ENCODE data around the gene TMCC1. TPM values are rescaled to one million over a fixed set of nuclear protein-coding genes. Genes with fewer than 3 reads are reported as not detected.

Gene TMCC1
- total and polyA plus RNA-seq, 2 experiments from 2014 or later: 12.3 to 26.9 TPM

- Histone ChIP-seq H3K27me3 (no peaks in the 10 kb centered on the region), H3K4me3 (no peak overlapping the region), H3K27ac (no peak overlapping the region), H3K4me1 (ENCODE audit: low read depth) (peaks cover 5% of the 10 kb centered on the region), H3K9me3 (ENCODE audit: low read depth) (no peaks in the 10 kb centered on the region), H3K36me3 (no peaks in the 10 kb centered on the region)
- no peak for TF ChIP-seq CTCF (IDR thresholded peaks at IDR 0.05; ENCODE audit: low read depth, low read length)
- DNase-seq (ENCODE audit: low read depth in 1 of 2, low spot score in 1 of 2): no peak
These were observed 271.2 kb downstream of the TMCC1 start for GRCh38 chr3:129622226-129622874.

- TF ChIP-seq CTCF (IDR thresholded peaks at IDR 0.05; ENCODE audit: low read depth, low read length): no peak
- H3K4me1 ChIP-seq (ENCODE audit: low read depth): peaks cover 5% of the 10 kb centered on the region
- no peaks in the 10 kb centered on the region for H3K9me3 ChIP-seq (ENCODE audit: low read depth)
- H3K36me3 ChIP-seq: no peaks in the 10 kb centered on the region
- H3K27ac ChIP-seq: no peak overlapping the region
- H3K4me3 ChIP-seq: no peak overlapping the region
- H3K27me3 ChIP-seq: no peaks in the 10 kb centered on the region
- no peak for DNase-seq (ENCODE audit: low read depth in 1 of 2, low spot score in 1 of 2)
These were observed 271.8 kb downstream of the TMCC1 start for GRCh38 chr3:129621626-129622225.

- DNase-seq (ENCODE audit: low read depth in 1 of 2, low spot score in 1 of 2): no peak
- H3K27me3 ChIP-seq: no peaks in the 10 kb centered on the region
- no peak for TF ChIP-seq CTCF (IDR thresholded peaks at IDR 0.05; ENCODE audit: low read depth, low read length)
- no peaks in the 10 kb centered on the region for H3K36me3 ChIP-seq
- H3K9me3 ChIP-seq (ENCODE audit: low read depth): no peaks in the 10 kb centered on the region
- no peaks in the 10 kb centered on the region for H3K4me1 ChIP-seq (ENCODE audit: low read depth)
- no peak overlapping the region for H3K27ac ChIP-seq
- H3K4me3 ChIP-seq: no peak overlapping the region
These were observed 272.5 kb downstream of the TMCC1 start for GRCh38 chr3:129620828-129621559.

- Histone ChIP-seq H3K36me3 (no peaks in the 10 kb centered on the region), H3K27ac (no peak overlapping the region), H3K27me3 (no peaks in the 10 kb centered on the region), H3K9me3 (ENCODE audit: low read depth) (no peaks in the 10 kb centered on the region), H3K4me1 (ENCODE audit: low read depth) (no peaks in the 10 kb centered on the region), H3K4me3 (no peak overlapping the region)
- TF ChIP-seq CTCF (IDR thresholded peaks at IDR 0.05; ENCODE audit: low read depth, low read length): no peak
- DNase-seq (ENCODE audit: low read depth in 1 of 2, low spot score in 1 of 2): no peak
These were observed 273.8 kb downstream of the TMCC1 start for GRCh38 chr3:129619726-129620162.

GRCh38 chr3:129618901-129619671 lies 274.4 kb downstream of the TMCC1 start:
- no peak overlapping the region for H3K4me3 ChIP-seq
- H3K9me3 ChIP-seq (ENCODE audit: low read depth): no peaks in the 10 kb centered on the region
- TF ChIP-seq CTCF (IDR thresholded peaks at IDR 0.05; ENCODE audit: low read depth, low read length): no peak
- no peaks in the 10 kb centered on the region for H3K36me3 ChIP-seq
- H3K27me3 ChIP-seq: no peaks in the 10 kb centered on the region
- no peaks in the 10 kb centered on the region for H3K4me1 ChIP-seq (ENCODE audit: low read depth)
- DNase-seq (ENCODE audit: low read depth in 1 of 2, low spot score in 1 of 2): no peak
- no peak overlapping the region for H3K27ac ChIP-seq
